Type B pancreatic cell (in vitro differentiated cells): ENCODE measurements around the gene NIPAL3. TPM values are rescaled to one million over a fixed set of nuclear protein-coding genes. Genes with fewer than 3 reads are reported as not detected.

Experiments
- DNase-seq: peaks from one replicate; pipeline ENCODE4 v3.0.0; 2021; ENCODE audit warnings: mixed read lengths; ENCODE audit not compliant: unreplicated experiment; ENCODE audit errors: extremely low spot score
- H3K27ac Mint-ChIP-seq: 2 replicates; pipeline ENCODE4 v1.8.0; 2021; ENCODE audit warnings: mild to moderate bottlenecking, mixed read lengths
- H3K27me3 Mint-ChIP-seq: 2 replicates; pipeline ENCODE4 v1.8.0; 2021; ENCODE audit warnings: mixed read lengths
- H3K36me3 Mint-ChIP-seq: 2 replicates; pipeline ENCODE4 v1.8.0; 2021; ENCODE audit warnings: mixed read lengths
- H3K4me1 Mint-ChIP-seq: one replicate; pipeline ENCODE4 v1.8.0; 2021; ENCODE audit warnings: mixed read lengths; ENCODE audit not compliant: unreplicated experiment
- H3K4me3 Mint-ChIP-seq: 2 replicates; pipeline ENCODE4 v1.8.0; 2021; ENCODE audit warnings: mild to moderate bottlenecking, mixed read lengths
- H3K9me3 Mint-ChIP-seq: 2 replicates; pipeline ENCODE4 v1.8.0; 2021; ENCODE audit warnings: mixed read lengths
- CTCF ChIP-seq: fragments of 200-600 bp; sonication (generic); conservative IDR thresholded peaks from 2 replicates; pipeline ENCODE4 v1.5.0; 2021; ENCODE audit warnings: antibody characterized with exemption, mild to moderate bottlenecking
- total RNA-seq: library from RNA; stranded (reverse); gene quantifications from 2 replicates; pipeline ENCODE4 v1.2.1, GENCODE V29; 2021; ENCODE audit warnings: low replicate concordance

NIPAL3 gene
- total RNA-seq, 1 donor from 2014 or later = 17.5 TPM

GRCh38 chr1:24373710-24374109 is 41.9 kb upstream of the NIPAL3 start:
- no peak for DNase-seq
- Mint-ChIP-seq H3K27me3 (no peaks in the 10 kb centered on the region), H3K27ac (peak overlapping the region; percentile 86), H3K9me3 (no peaks in the 10 kb centered on the region), H3K4me3 (peak overlapping the region; percentile 31), H3K36me3 (peaks cover 4% of the 10 kb centered on the region), H3K4me1 (peaks cover 20% of the 10 kb centered on the region)
- TF ChIP-seq CTCF = no peak

- H3K4me3 Mint-ChIP-seq = peak overlapping the region; percentile 19
These were observed 40.5 kb upstream of the NIPAL3 start for GRCh38 chr1:24374891-24375786.

GRCh38 chr1:24379733-24380315 is 35.8 kb upstream of the NIPAL3 start:
- Mint-ChIP-seq H3K27ac (peak overlapping the region; percentile 85), H3K9me3 (no peaks in the 10 kb centered on the region), H3K27me3 (no peaks in the 10 kb centered on the region), H3K4me3 (peak overlapping the region; percentile 38), H3K36me3 (peaks cover 15% of the 10 kb centered on the region), H3K4me1 (peaks cover 31% of the 10 kb centered on the region)
- DNase-seq = peak; percentile 7
- TF ChIP-seq CTCF = no peak

More at GRCh38 chr1:24374891-24375786, 40.5 kb upstream of the NIPAL3 start:
- Mint-ChIP-seq H3K9me3 (no peaks in the 10 kb centered on the region), H3K27ac (peak overlapping the region; percentile 82), H3K4me1 (peaks cover 29% of the 10 kb centered on the region), H3K27me3 (no peaks in the 10 kb centered on the region), H3K36me3 (peaks cover 9% of the 10 kb centered on the region)
- no peak for DNase-seq
- TF ChIP-seq CTCF = no peak

- Mint-ChIP-seq H3K9me3 (no peaks in the 10 kb centered on the region), H3K27ac (peak overlapping the region; percentile 85)
- peak; percentile 36 for DNase-seq
These were observed 35.1 kb upstream of the NIPAL3 start for GRCh38 chr1:24380508-24380907.

GRCh38 chr1:24381256-24381655 is 34.3 kb upstream of the NIPAL3 start:
- peak; percentile 11 for DNase-seq
- Mint-ChIP-seq H3K27ac (peak overlapping the region; percentile 85), H3K4me1 (peaks cover 27% of the 10 kb centered on the region), H3K36me3 (peaks cover 15% of the 10 kb centered on the region), H3K9me3 (no peaks in the 10 kb centered on the region), H3K4me3 (no peak overlapping the region), H3K27me3 (no peaks in the 10 kb centered on the region)
- no peak for TF ChIP-seq CTCF

More at GRCh38 chr1:24380508-24380907, 35.1 kb upstream of the NIPAL3 start:
- peaks cover 29% of the 10 kb centered on the region for H3K4me1 Mint-ChIP-seq
- no peak for TF ChIP-seq CTCF
- no peak overlapping the region for H3K4me3 Mint-ChIP-seq
- peaks cover 15% of the 10 kb centered on the region for H3K36me3 Mint-ChIP-seq
- H3K27me3 Mint-ChIP-seq = no peaks in the 10 kb centered on the region
